ENCODE data around the gene MAGI1. TPM values are rescaled to one million over a fixed set of nuclear protein-coding genes. Genes with fewer than 3 reads are reported as not detected.
A peak's percentile ranks its signal among the peaks of the same experiment; 100 is the strongest.

MAGI1 gene
- total and polyA plus RNA-seq, 5 donors = 15.8 to 38.3 (median 32.8) TPM

DNA sequence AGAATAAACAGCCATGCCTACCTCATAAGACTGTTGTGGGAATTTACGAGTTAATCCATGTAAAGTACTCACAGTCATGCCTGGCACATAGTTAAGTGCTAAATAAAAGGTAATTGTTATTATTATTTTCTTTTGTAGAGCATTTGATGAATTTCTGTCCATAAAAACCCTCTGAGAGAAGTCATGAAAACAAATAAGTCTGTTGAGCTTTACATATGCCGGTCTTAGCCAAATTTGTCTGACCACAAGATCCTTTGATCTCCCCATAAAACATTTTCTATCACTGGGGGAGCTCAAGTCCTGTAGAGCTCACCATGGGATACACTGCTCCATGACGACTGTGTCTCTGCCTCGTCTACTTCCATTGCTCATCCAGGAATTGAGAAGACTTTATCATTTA is 114.0 kb downstream of the MAGI1 start:
- Histone ChIP-seq H3K4me1 (ENCODE audit: control insufficient read depth, insufficient read depth, low read length) (peaks cover 5% of the 10 kb centered on the region), H3K9me3 (ENCODE audit: control insufficient read depth, low read length) (no peaks in the 10 kb centered on the region), H3K27me3 (ENCODE audit: control insufficient read depth, insufficient read depth) (no peaks in the 10 kb centered on the region), H3K27ac (ENCODE audit: low read length) (no peak overlapping the region), H3K4me3 (ENCODE audit: low read length) (no peak overlapping the region)
- ATAC-seq (no peak), DNase-seq (no peak)
- intact Hi-C loops (cut with DNase I) = no loop called here
- WGBS = 87% methylated on average over 4 of the region's 4 CpGs

DNA sequence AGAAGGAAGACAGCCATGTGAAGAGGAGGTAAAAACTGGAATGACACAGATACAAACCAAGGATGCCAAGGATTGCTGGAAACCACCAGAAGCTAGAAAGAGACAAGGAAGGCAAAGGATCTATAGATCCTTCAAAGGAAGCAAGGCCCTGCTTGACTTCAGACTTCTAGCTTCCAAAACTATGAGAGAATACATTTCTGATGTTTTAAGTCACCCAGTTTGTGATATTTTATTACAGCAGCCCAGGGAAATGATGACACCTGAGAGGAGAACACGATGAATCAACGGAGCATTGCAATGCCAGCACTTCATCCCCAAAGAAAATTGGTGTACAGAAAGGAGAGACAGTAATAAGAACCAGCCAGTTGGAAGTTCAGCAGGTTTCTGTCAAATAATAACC is 116.3 kb downstream of the MAGI1 start:
- H3K9me3 ChIP-seq (ENCODE audit: control insufficient read depth, low read length) = no peaks in the 10 kb centered on the region
- no peaks in the 10 kb centered on the region for H3K27me3 ChIP-seq (ENCODE audit: control insufficient read depth, insufficient read depth)
- no peak overlapping the region for H3K27ac ChIP-seq (ENCODE audit: low read length)
- no peak overlapping the region for H3K4me3 ChIP-seq (ENCODE audit: low read length)
- DNase-seq = no peak
- intact Hi-C loops (cut with DNase I) = no loop called here
- ATAC-seq = no peak
- WGBS = 82% methylated on average over 2 of the region's 2 CpGs
- H3K4me1 ChIP-seq (ENCODE audit: control insufficient read depth, insufficient read depth, low read length) = peaks cover 3% of the 10 kb centered on the region

DNA sequence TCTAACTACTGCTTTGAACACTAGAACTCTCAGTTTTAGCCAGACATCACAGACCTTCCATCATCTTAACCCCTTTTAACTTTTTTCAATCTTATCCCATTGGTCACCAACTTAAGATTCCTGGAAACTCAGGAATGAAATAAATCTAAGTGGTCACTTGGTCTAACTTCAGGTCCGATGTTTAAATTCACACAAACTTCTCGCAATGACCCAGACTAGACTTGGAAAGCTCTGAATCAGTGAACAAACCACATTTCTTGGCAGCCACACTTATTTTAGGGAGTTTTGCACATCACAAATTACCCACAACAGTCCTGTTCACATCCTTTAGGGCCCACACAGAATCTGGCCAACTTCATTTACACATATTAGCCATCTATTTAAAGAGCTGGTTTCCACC is 118.9 kb downstream of the MAGI1 start:
- WGBS = 52% methylated on average over 2 of the region's 2 CpGs
- Histone ChIP-seq H3K4me1 (ENCODE audit: control insufficient read depth, insufficient read depth, low read length) (peaks cover 3% of the 10 kb centered on the region), H3K4me3 (ENCODE audit: low read length) (no peak overlapping the region), H3K27me3 (ENCODE audit: control insufficient read depth, insufficient read depth) (no peaks in the 10 kb centered on the region), H3K9me3 (ENCODE audit: control insufficient read depth, low read length) (no peaks in the 10 kb centered on the region), H3K27ac (ENCODE audit: low read length) (no peak overlapping the region)
- DNase-seq (no peak), ATAC-seq (no peak)
- intact Hi-C loops (cut with DNase I) = loop anchor here in 1 of 4 donors (10.0 kb wide), 1 partner anchor 135 kb away; no protein-coding TSS in a partner anchor

DNA sequence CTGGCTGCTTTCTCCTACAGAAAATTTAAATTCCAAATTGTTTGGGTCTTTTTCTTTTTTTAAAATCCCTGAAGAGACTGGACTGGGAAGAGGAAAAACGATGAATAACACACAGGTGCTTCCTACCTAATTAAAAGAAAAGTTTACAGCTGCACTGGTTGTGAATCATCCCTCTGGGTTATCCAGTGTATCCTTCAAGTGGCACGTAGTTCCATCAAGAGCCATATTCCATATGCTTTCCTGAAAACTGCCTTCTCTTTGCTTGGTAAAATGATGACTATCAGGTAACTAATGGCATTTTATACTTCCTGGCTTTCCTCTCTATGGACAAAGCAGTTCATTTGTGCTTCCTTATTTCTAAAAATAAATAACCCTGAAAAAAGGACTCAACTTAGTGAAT is 123.2 kb downstream of the MAGI1 start:
- Histone ChIP-seq H3K4me3 (ENCODE audit: low read length) (no peak overlapping the region), H3K9me3 (ENCODE audit: control insufficient read depth, low read length) (no peaks in the 10 kb centered on the region), H3K4me1 (ENCODE audit: control insufficient read depth, insufficient read depth, low read length) (peaks cover 3% of the 10 kb centered on the region), H3K27me3 (ENCODE audit: control insufficient read depth, insufficient read depth) (no peaks in the 10 kb centered on the region), H3K27ac (ENCODE audit: low read length) (no peak overlapping the region)
- WGBS = 64% methylated on average over 2 of the region's 2 CpGs
- intact Hi-C loops (cut with DNase I) = loop anchor here in 1 of 4 donors (10.0 kb wide), 1 partner anchor 131 kb away; no protein-coding TSS in a partner anchor
- ATAC-seq = no peak
- no peak for DNase-seq

DNA sequence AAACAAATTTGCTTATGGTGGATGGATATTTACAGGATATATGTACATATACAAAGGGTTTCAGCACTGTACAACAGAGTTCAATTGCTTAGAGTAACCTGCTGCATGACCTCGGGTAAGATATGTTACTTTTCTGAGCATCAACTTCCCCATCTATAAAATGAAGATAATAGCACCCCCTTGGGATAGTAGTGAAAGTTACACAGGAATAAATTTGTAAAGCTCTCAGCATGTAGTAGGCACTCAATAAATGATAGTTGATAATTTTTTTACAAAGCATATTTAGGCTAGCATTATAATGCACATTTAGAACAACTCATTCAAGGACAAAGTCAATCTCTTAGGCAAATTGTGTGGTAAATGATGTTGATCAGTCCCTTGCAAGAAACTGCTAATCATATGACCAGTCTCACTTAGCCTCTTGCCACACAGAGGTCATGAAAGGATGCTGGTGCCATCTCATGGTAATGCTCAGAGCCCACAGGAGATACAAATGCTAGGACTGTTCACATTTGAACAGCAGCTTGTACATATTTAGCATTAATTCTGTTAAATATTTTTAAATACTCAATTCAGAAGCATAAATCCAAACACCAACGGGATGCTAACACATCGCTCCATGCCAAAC is 123.9 kb downstream of the MAGI1 start:
- WGBS = 78% methylated on average over 3 of the region's 3 CpGs
- intact Hi-C loops (cut with DNase I) = loop anchor here in 1 of 4 donors (10.0 kb wide), 1 partner anchor 130 kb away; no protein-coding TSS in a partner anchor
- no peaks in the 10 kb centered on the region for H3K27me3 ChIP-seq (ENCODE audit: control insufficient read depth, insufficient read depth)
- peaks cover under 1% of the 10 kb centered on the region for H3K4me1 ChIP-seq (ENCODE audit: control insufficient read depth, insufficient read depth, low read length)
- H3K9me3 ChIP-seq (ENCODE audit: control insufficient read depth, low read length) = no peaks in the 10 kb centered on the region
- no peak for DNase-seq
- no peak for ATAC-seq
- H3K4me3 ChIP-seq (ENCODE audit: low read length) = no peak overlapping the region
- H3K27ac ChIP-seq (ENCODE audit: low read length) = no peak overlapping the region

DNA sequence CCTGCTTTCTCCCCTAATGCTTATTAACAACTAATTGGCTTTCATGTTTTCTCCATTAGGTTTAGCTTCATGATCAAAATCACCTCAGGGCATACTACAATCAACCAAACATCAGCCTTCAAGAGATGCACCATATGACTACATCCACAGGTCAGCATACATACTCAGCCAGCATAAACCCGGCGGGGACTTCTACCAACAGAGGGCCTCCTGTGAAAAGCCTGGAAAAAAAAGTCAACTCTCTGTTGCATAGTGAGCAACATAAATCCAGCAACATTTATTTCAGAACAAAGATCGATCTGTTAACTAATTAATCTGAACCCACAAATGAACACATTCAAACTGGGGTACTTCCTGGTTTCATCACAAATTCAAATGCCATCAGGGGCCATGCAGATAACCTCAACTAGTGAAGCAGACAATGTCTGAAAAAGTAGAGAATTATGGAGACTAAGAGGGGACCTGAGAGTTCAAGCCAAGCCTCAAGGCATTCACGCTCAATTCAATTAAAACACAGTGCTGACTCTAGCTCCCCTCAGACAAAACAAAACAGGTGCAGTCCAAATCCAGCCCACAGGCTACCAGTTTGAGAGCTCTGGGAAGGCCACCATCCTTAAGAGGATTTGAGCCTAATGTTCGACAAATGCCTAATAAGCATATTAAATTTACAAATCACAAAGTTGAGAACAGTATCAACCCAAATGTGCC is 124.5 kb downstream of the MAGI1 start:
- WGBS = 70% methylated on average over 5 of the region's 5 CpGs
- ATAC-seq (peak in 1 of 2 donors; percentile 62), DNase-seq (no peak)
- Histone ChIP-seq H3K4me3 (ENCODE audit: low read length) (no peak overlapping the region), H3K27me3 (ENCODE audit: control insufficient read depth, insufficient read depth) (no peaks in the 10 kb centered on the region), H3K9me3 (ENCODE audit: control insufficient read depth, low read length) (no peaks in the 10 kb centered on the region), H3K27ac (ENCODE audit: low read length) (no peak overlapping the region), H3K4me1 (ENCODE audit: control insufficient read depth, insufficient read depth, low read length) (no peaks in the 10 kb centered on the region)
- intact Hi-C loops (cut with DNase I) = loop anchor here in 1 of 4 donors (10.0 kb wide), 1 partner anchor 129 kb away; no protein-coding TSS in a partner anchor

DNA sequence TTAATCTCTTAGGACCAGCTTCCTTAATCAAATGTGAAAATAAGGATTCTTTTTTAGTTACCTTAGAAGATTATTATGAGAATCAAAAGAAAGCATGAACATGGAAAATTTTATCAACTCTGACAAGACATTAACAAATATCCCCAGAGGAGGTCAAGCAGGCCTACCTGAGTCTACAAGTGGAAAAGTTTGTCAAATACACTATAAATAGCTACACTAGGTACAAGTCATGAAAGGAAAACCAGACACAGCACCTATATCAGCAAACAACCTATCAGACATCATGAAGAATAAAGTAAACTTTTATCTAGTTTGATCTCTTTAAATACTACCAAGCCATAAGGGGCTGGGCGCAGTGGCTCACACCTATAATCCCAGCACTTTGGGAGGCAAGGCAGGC is 126.1 kb downstream of the MAGI1 start:
- H3K4me1 ChIP-seq (ENCODE audit: control insufficient read depth, insufficient read depth, low read length) = peaks cover under 1% of the 10 kb centered on the region
- DNase-seq (no peak), ATAC-seq (no peak)
- 97% methylated on average over 1 of the region's 1 CpG for WGBS
- H3K9me3 ChIP-seq (ENCODE audit: control insufficient read depth, low read length) = no peaks in the 10 kb centered on the region
- no peaks in the 10 kb centered on the region for H3K27me3 ChIP-seq (ENCODE audit: control insufficient read depth, insufficient read depth)
- intact Hi-C loops (cut with DNase I) = loop anchor here in 1 of 4 donors (10.0 kb wide), 1 partner anchor 128 kb away; no protein-coding TSS in a partner anchor
- no peak overlapping the region for H3K27ac ChIP-seq (ENCODE audit: low read length)
- H3K4me3 ChIP-seq (ENCODE audit: low read length) = no peak overlapping the region

DNA sequence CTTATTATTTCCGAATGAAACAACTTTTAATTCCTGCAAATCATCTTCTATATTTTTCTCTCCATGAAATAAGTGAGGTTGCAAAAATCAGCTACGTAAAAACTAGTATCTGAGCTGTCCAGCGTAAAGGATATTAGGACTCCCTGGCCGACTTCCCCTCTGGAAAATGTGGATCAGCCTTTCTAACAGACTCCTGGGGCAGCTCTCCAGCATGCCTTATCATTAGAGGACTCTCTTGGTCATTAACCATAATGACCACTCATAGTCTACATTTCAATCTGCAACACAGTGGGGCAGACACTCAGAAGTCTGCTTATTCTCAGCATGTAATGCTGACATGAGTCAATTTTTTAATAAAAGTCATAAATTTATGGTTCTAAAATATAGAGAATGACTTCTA is 130.1 kb downstream of the MAGI1 start:
- Histone ChIP-seq H3K27ac (ENCODE audit: low read length) (no peak overlapping the region), H3K4me3 (ENCODE audit: low read length) (no peak overlapping the region), H3K4me1 (ENCODE audit: control insufficient read depth, insufficient read depth, low read length) (peaks cover 2% of the 10 kb centered on the region), H3K27me3 (ENCODE audit: control insufficient read depth, insufficient read depth) (no peaks in the 10 kb centered on the region), H3K9me3 (ENCODE audit: control insufficient read depth, low read length) (no peaks in the 10 kb centered on the region)
- intact Hi-C loops (cut with DNase I) = no loop called here
- DNase-seq = no peak
- 85% methylated on average over 4 of the region's 4 CpGs for WGBS
- no peak for ATAC-seq

DNA sequence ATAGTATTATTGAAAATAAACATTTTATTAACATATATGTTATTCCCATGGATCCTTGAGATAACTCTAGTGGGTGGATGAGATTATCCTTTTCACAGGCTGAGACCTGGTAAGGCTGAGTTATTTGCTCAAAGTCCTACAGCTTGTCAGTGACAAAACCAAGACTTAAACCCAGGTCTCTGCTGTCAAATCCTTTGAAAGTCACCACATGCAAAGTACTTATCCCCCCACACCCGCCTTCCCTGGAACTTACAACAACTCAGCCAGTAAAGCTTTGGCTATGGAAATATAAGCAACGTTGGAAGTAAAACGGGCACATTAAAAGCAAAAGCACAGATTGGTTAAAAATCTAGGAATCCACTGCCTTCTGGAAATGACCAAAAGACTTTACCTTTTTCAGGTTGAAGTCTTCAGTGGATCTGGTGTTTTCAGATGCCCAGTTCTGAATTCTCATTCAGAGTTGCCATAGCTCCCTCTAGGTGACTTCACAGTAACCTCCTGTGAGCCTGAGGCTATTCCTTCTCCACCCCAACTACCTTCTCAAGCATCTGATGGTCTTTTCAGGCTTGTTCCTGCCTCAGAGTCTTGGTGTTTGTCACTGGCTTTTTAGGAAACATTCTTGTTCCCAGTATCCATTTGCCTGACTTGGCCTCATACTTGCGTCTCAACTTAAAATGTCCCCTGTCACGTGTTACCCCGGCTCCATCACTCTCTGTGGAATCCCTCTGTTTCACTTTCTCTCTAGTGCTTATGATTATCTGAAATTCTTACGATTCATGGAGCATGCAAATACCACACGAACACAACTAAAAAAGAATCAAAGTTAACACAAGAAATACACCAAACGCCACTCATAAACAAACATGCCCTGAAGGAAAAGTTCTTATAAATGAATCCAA is 131.2 kb downstream of the MAGI1 start:
- DNase-seq (no peak), ATAC-seq (no peak)
- peaks cover 4% of the 10 kb centered on the region for H3K4me1 ChIP-seq (ENCODE audit: control insufficient read depth, insufficient read depth, low read length)
- no peaks in the 10 kb centered on the region for H3K9me3 ChIP-seq (ENCODE audit: control insufficient read depth, low read length)
- H3K27ac ChIP-seq (ENCODE audit: low read length) = no peak overlapping the region
- intact Hi-C loops (cut with DNase I) = no loop called here
- no peak overlapping the region for H3K4me3 ChIP-seq (ENCODE audit: low read length)
- WGBS = 86% methylated on average over 9 of the region's 9 CpGs
- no peaks in the 10 kb centered on the region for H3K27me3 ChIP-seq (ENCODE audit: control insufficient read depth, insufficient read depth)

DNA sequence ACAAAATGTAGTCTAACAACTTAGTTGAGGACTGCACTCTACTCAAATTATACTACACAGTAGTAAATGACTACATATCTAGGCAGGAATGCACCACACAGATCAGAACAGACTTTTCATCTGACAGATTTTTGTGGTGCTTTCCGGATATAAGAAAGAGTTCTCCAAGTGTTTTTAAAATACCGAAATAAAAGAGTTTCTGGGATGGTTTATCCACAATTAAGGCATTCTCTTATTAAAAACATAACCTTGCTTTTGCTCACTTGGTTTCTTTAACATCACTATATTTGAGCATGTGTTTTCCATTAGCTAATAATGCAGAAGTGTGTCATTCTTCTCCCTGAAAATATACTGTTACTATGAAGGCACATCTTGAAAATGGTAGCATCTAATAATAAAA is 132.9 kb downstream of the MAGI1 start:
- WGBS = 80% methylated on average over 2 of the region's 2 CpGs
- no peaks in the 10 kb centered on the region for H3K9me3 ChIP-seq (ENCODE audit: control insufficient read depth, low read length)
- H3K4me1 ChIP-seq (ENCODE audit: control insufficient read depth, insufficient read depth, low read length) = peaks cover 7% of the 10 kb centered on the region
- no peak for ATAC-seq
- intact Hi-C loops (cut with DNase I) = no loop called here
- H3K27ac ChIP-seq (ENCODE audit: low read length) = no peak overlapping the region
- no peak overlapping the region for H3K4me3 ChIP-seq (ENCODE audit: low read length)
- H3K27me3 ChIP-seq (ENCODE audit: control insufficient read depth, insufficient read depth) = no peaks in the 10 kb centered on the region
- no peak for DNase-seq

DNA sequence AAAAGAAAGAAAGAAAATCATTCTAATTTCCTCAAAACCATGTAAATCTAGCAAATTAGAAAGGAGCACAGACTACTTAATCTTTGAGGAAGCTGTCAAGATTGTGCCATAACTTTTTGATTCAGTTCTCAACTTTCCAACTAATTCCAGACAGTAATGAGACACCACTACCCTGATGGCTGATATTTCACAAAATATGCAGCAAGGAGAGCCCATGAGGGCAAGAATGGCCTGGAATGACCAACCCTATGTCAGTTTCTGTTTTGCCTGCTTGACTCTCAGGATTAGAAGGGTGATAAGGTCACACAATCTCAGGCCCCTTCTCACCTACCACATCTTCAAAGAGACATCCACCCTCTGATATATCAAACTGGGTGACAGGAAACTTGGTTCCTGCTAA is 134.7 kb downstream of the MAGI1 start:
- H3K4me1 ChIP-seq (ENCODE audit: control insufficient read depth, insufficient read depth, low read length) = peaks cover 9% of the 10 kb centered on the region
- H3K27me3 ChIP-seq (ENCODE audit: control insufficient read depth, insufficient read depth) = no peaks in the 10 kb centered on the region
- ATAC-seq = no peak
- H3K27ac ChIP-seq (ENCODE audit: low read length) = no peak overlapping the region
- no peaks in the 10 kb centered on the region for H3K9me3 ChIP-seq (ENCODE audit: control insufficient read depth, low read length)
- H3K4me3 ChIP-seq (ENCODE audit: low read length) = no peak overlapping the region
- no peak for DNase-seq
- intact Hi-C loops (cut with DNase I) = no loop called here

Data from right cardiac atrium (tissue), 5 donors.